Measurements from ENCODE around the gene GPT2. TPM values are rescaled to one million over a fixed set of nuclear protein-coding genes. Genes with fewer than 3 reads are reported as not detected.

GPT2 gene
- total and polyA plus RNA-seq, 8 donors = 9.1 to 44.9 (median 37.5) TPM

DNA sequence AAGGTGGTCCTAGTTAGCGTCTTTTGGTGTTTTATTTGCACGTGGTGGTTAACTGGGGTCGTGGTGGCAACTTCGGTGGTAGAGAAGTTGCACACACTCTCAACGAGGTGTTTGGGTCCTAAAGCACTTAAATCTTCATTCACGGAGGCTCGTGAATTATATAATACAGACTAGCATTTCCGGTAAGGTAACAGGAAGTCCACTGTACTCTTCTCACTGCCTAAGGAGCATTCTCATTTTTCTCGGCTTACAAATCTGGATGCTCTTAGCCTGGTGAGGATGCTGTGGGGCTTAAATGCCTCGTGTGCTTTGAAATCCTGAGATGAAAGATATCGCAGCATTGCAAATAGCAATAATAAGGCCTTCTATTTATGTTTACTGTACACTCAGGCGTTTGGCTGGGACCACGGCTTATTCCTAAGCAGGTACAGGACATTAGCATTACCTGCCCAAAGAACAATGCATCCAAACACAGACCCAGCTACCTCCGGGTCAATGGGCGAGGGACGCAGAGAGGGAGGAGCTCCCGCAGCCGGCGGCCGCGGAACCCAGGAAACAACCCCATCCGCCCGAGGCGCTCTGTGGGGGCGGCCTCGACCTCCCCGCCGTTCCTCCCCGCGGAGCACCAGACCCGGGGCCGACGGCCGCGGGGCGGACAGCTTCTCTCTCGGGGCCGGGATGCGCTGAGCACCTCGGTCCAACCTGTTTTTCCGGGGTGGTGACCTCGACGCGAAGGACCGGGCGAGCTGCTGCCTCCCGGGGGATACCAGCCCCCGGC lies 88.5 kb downstream of the GPT2 start:
- Histone ChIP-seq H3K36me3 (peaks cover 0 to 39% of the 10 kb centered on the region in 2 donors), H3K27ac (peak overlapping the region; percentile 93 to 96), H3K27me3 (no peaks in the 10 kb centered on the region), H3K4me3 (peak overlapping the region; percentile 61 to 93), H3K4me1 (peaks cover 0 to 44% of the 10 kb centered on the region in 2 donors), H3K9me3 (no peaks in the 10 kb centered on the region)
- intact Hi-C loops (cut with DNase I) = no loop called here
- peak; percentile 12 to 89 (median 38) for DNase-seq
- ATAC-seq = peak; percentile 43
- TF ChIP-seq, protein P1, sequence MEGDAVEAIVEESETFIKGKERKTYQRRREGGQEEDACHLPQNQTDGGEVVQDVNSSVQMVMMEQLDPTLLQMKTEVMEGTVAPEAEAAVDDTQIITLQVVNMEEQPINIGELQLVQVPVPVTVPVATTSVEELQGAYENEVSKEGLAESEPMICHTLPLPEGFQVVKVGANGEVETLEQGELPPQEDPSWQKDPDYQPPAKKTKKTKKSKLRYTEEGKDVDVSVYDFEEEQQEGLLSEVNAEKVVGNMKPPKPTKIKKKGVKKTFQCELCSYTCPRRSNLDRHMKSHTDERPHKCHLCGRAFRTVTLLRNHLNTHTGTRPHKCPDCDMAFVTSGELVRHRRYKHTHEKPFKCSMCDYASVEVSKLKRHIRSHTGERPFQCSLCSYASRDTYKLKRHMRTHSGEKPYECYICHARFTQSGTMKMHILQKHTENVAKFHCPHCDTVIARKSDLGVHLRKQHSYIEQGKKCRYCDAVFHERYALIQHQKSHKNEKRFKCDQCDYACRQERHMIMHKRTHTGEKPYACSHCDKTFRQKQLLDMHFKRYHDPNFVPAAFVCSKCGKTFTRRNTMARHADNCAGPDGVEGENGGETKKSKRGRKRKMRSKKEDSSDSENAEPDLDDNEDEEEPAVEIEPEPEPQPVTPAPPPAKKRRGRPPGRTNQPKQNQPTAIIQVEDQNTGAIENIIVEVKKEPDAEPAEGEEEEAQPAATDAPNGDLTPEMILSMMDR (IDR thresholded peaks at IDR 0.05) = no peak

- intact Hi-C loops (cut with DNase I) = no loop called here
These were observed 89.2 kb downstream of the GPT2 start, which contains the start of gene DNAJA2 for GRCh38 chr16:46973207-46973995. Gene DNAJA2 (minus strand): TSS chr16:46973674. CDS start chr16:46973572, 102 bp downstream.

DNA sequence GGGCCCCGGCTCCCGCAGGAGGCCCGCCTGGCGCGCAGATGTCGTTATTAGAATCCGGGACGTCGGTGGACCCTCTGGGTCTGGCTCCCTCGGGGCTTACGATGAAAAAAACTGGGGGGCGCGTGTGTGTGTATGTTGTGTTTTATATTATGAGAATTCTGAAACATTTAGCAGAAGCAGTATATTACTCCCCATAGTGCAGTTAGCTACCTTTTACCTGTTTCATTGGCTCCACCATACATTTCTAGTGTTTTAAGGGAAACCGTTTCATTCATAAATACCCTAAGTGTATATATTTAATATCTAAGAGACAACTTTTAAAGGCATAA lies 89.8 kb downstream of the GPT2 start:
- H3K9me3 ChIP-seq = no peaks in the 10 kb centered on the region
- DNase-seq (no peak), ATAC-seq (peak; percentile 5)
- intact Hi-C loops (cut with DNase I) = no loop called here
- H3K4me3 ChIP-seq = peak overlapping the region; percentile 61 to 93
- TF ChIP-seq, protein P1 (IDR thresholded peaks at IDR 0.05) = no peak
- no peaks in the 10 kb centered on the region for H3K27me3 ChIP-seq
- H3K27ac ChIP-seq = peak overlapping the region; percentile 93 to 96
- H3K36me3 ChIP-seq = peaks cover 0 to 26% of the 10 kb centered on the region in 2 donors
- H3K4me1 ChIP-seq = peaks cover 0 to 44% of the 10 kb centered on the region in 2 donors

More at GRCh38 chr16:46973207-46973995, 89.2 kb downstream of the GPT2 start, which contains the start of gene DNAJA2:
- Histone ChIP-seq H3K4me1 (peaks cover 0 to 44% of the 10 kb centered on the region in 2 donors), H3K9me3 (no peaks in the 10 kb centered on the region), H3K4me3 (peak within 1 kb of the TSS; percentile 61 to 93), H3K36me3 (peaks cover 0 to 32% of the 10 kb centered on the region in 2 donors), H3K27ac (peak within 1 kb of the TSS; percentile 93 to 96), H3K27me3 (no peaks in the 10 kb centered on the region)
- peak; percentile 94 to 97 (median 94) for DNase-seq
- peak; percentile 99 for ATAC-seq
- TF ChIP-seq, protein P1 (IDR thresholded peaks at IDR 0.05) = no peak

- Histone ChIP-seq H3K27ac (peak overlapping the region; percentile 93 to 96), H3K27me3 (no peaks in the 10 kb centered on the region), H3K36me3 (peaks cover 0 to 22% of the 10 kb centered on the region in 2 donors), H3K9me3 (no peaks in the 10 kb centered on the region), H3K4me3 (peak overlapping the region; percentile 61 to 93), H3K4me1 (peaks cover 0 to 43% of the 10 kb centered on the region in 2 donors)
- intact Hi-C loops (cut with DNase I) = no loop called here
- no peak for ATAC-seq
- TF ChIP-seq, protein P1 (IDR thresholded peaks at IDR 0.05) = no peak
- DNase-seq = no peak
These were observed 90.2 kb downstream of the GPT2 start for GRCh38 chr16:46974352-46974751.

DNA sequence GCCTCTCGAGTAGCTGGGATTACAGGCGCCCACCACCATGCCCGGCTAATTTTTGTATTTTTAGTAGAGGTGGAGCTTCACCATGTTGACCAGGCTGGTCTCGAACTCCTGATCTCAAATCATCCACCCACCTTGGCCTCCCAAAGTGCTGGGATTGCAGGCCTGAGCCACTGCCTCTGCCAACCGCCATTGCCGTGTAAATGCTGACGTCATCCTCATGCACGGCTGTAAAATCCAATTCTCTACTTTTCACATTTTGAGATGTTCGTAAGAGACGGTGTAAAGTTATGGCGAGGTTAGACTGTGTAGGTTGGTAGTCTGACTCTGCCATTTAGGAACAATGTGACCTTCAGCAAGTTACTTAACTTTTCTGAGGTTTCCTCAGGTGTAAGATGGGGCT lies 91.0 kb downstream of the GPT2 start:
- TF ChIP-seq, protein P1 (IDR thresholded peaks at IDR 0.05) = no peak
- DNase-seq (no peak), ATAC-seq (no peak)
- H3K27me3 ChIP-seq = no peaks in the 10 kb centered on the region
- intact Hi-C loops (cut with DNase I) = no loop called here
- no peaks in the 10 kb centered on the region for H3K9me3 ChIP-seq
- no peak overlapping the region for H3K27ac ChIP-seq
- peaks cover 0 to 35% of the 10 kb centered on the region in 2 donors for H3K4me1 ChIP-seq
- H3K36me3 ChIP-seq = peaks cover 0 to 14% of the 10 kb centered on the region in 2 donors
- no peak overlapping the region for H3K4me3 ChIP-seq

Measured in left lung (tissue), 10 donors.